Nephron progenitor cell (in vitro differentiated cells): ENCODE results near the gene RDH16.
"Not testable (repeated sequence)": the region's sequence is repeated elsewhere in the genome, so short reads cannot be mapped to it uniquely, and the experiment has no call there.

ENCODE experiments used
- DNase-seq: peaks from one replicate; pipeline ENCODE4 v3.0.0; 2021
- H3K27ac Mint-ChIP-seq: 2 replicates; pipeline ENCODE4 v1.8.0; 2021; ENCODE audit warnings: mild to moderate bottlenecking, moderate library complexity, mixed read lengths
- H3K27me3 Mint-ChIP-seq: 2 replicates; pipeline ENCODE4 v1.8.0; 2021; ENCODE audit warnings: mild to moderate bottlenecking, low read depth, mixed read lengths; ENCODE audit not compliant: poor library complexity
- H3K36me3 Mint-ChIP-seq: 2 replicates; pipeline ENCODE4 v1.8.0; 2021; ENCODE audit warnings: low read depth, mixed read lengths
- H3K4me1 Mint-ChIP-seq: 2 replicates; pipeline ENCODE4 v1.8.0; 2021; ENCODE audit warnings: mixed read lengths
- H3K4me3 Mint-ChIP-seq: 2 replicates; pipeline ENCODE4 v1.8.0; 2021; ENCODE audit warnings: mild to moderate bottlenecking, moderate library complexity, mixed read lengths
- H3K9me3 Mint-ChIP-seq: 2 replicates; pipeline ENCODE4 v1.8.0; 2021; ENCODE audit warnings: mild to moderate bottlenecking, moderate library complexity, mixed read lengths
- TF ChIP-seq, protein P1 (sequence below): fragments of 200-600 bp; sonication (generic); IDR thresholded peaks from 2 replicates; pipeline ENCODE4 v1.5.0; 2021; ENCODE audit warnings: antibody characterized with exemption

Gene RDH16

GRCh38 chr12:56947633-56948456 is 9.6 kb downstream of the RDH16 start:
- Mint-ChIP-seq H3K27me3 (peaks cover 31% of the 10 kb centered on the region), H3K4me3 (no peak overlapping the region), H3K36me3 (no peaks in the 10 kb centered on the region), H3K27ac (no peak overlapping the region), H3K4me1 (no peaks in the 10 kb centered on the region), H3K9me3 (peaks cover 47% of the 10 kb centered on the region)
- TF ChIP-seq, protein P1, sequence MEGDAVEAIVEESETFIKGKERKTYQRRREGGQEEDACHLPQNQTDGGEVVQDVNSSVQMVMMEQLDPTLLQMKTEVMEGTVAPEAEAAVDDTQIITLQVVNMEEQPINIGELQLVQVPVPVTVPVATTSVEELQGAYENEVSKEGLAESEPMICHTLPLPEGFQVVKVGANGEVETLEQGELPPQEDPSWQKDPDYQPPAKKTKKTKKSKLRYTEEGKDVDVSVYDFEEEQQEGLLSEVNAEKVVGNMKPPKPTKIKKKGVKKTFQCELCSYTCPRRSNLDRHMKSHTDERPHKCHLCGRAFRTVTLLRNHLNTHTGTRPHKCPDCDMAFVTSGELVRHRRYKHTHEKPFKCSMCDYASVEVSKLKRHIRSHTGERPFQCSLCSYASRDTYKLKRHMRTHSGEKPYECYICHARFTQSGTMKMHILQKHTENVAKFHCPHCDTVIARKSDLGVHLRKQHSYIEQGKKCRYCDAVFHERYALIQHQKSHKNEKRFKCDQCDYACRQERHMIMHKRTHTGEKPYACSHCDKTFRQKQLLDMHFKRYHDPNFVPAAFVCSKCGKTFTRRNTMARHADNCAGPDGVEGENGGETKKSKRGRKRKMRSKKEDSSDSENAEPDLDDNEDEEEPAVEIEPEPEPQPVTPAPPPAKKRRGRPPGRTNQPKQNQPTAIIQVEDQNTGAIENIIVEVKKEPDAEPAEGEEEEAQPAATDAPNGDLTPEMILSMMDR, result no peak
- no peak for DNase-seq

DNA sequence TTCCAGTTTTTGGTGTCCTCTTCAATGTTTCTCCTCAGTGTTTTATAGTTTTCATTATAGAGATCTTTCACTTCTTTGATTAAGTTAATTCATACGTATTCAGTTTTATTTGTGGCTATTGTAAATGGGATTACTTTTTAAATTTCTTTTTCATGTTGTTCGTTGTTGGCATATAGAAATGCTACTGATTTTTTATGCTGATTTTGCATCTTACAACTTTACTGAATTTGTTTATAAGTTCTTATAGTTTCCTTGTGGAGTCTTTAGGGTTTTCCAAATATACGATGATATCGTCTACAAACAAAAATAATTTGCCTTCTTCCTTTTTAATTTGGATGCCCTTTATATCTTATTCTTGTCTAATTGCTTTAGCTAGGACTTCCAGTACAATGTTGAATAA is 13.5 kb downstream of the RDH16 start:
- DNase-seq, result no peak
- Mint-ChIP-seq H3K9me3 (peaks cover 51% of the 10 kb centered on the region), H3K4me1 (no peaks in the 10 kb centered on the region), H3K4me3 (no peak overlapping the region), H3K27me3 (peaks cover 35% of the 10 kb centered on the region), H3K27ac (no peak overlapping the region), H3K36me3 (no peaks in the 10 kb centered on the region)
- TF ChIP-seq, protein P1, result no peak

- not testable (repeated sequence) for H3K4me3 Mint-ChIP-seq, H3K27ac Mint-ChIP-seq, H3K4me1 Mint-ChIP-seq, H3K36me3 Mint-ChIP-seq, DNase-seq
- peaks cover 51% of the 10 kb centered on the region for H3K9me3 Mint-ChIP-seq
- peaks cover 31% of the 10 kb centered on the region for H3K27me3 Mint-ChIP-seq
Measured at GRCh38 chr12:56943374-56943773, 14.0 kb downstream of the RDH16 start.

DNA sequence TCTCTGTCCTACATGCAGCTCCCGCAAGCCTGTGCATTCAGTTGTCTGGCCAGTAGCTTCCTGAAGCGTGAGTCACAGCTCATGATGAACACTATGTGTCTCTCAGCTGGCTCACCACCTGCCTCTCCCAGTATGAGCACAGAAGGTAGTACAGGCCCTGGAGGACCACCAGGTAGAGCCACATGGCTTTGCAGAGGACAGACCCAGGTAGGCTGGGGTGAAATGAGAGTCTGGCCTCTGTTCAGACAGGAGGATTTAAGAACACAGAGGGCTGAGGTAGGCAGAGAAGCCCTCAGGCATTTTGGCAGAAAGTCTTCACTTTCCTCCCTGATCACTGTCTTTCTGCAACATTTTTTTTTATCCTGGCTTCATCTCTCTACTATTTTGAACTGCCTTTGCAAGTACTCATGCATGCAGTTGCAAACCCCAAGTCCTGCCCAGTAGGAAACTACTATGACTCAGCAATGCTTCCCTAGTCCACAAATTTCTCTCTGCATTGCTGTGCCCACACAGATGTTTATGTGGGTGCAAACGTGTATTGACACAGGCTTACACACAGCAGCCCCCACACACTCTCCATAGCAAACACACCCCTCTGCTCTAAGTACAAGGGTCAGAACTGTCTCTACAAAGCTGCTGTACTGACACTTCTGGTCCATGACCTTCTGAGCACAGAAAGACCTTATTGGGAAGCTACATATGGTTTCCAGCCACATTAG is 15.9 kb downstream of the RDH16 start:
- TF ChIP-seq, protein P1, result no peak
- no peak overlapping the region for H3K4me3 Mint-ChIP-seq
- no peaks in the 10 kb centered on the region for H3K4me1 Mint-ChIP-seq
- no peaks in the 10 kb centered on the region for H3K36me3 Mint-ChIP-seq
- H3K27ac Mint-ChIP-seq, result no peak overlapping the region
- DNase-seq, result no peak
- H3K27me3 Mint-ChIP-seq, result peaks cover 38% of the 10 kb centered on the region
- H3K9me3 Mint-ChIP-seq, result peaks cover 37% of the 10 kb centered on the region

- not testable (repeated sequence) for H3K4me3 Mint-ChIP-seq, H3K27ac Mint-ChIP-seq, H3K36me3 Mint-ChIP-seq, H3K4me1 Mint-ChIP-seq, DNase-seq
- Mint-ChIP-seq H3K9me3 (peaks cover 32% of the 10 kb centered on the region), H3K27me3 (peaks cover 40% of the 10 kb centered on the region)
Measured at GRCh38 chr12:56940942-56941298, 16.5 kb downstream of the RDH16 start.

DNA sequence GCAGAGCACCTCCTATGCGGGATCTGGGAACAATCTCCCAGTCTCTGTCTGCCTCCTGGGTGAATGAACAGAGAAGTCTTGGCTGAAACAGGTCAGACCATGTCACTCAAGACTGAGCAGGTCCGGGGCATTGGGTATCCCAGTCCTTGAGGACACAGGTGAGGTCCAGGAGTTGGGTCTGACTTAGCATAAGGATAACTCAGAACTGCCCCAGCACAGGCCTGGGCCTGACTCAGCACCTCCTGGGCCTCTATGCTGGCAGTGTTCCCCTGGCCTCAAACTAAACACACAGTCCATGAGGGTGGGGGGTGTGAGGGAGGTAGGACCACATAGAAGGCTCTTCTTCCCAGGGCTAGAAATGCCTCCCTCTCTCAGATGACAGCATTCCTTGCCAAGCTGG is 21.7 kb downstream of the RDH16 start:
- no peak overlapping the region for H3K4me3 Mint-ChIP-seq
- DNase-seq, result no peak
- peaks cover 23% of the 10 kb centered on the region for H3K4me1 Mint-ChIP-seq
- H3K27ac Mint-ChIP-seq, result no peak overlapping the region
- TF ChIP-seq, protein P1, result no peak
- H3K36me3 Mint-ChIP-seq, result no peaks in the 10 kb centered on the region
- no peaks in the 10 kb centered on the region for H3K9me3 Mint-ChIP-seq
- peaks cover 25% of the 10 kb centered on the region for H3K27me3 Mint-ChIP-seq

- no peaks in the 10 kb centered on the region for H3K9me3 Mint-ChIP-seq
- no peak for DNase-seq
- H3K4me1 Mint-ChIP-seq, result peaks cover 26% of the 10 kb centered on the region
- H3K27me3 Mint-ChIP-seq, result peaks cover 25% of the 10 kb centered on the region
- no peaks in the 10 kb centered on the region for H3K36me3 Mint-ChIP-seq
- no peak overlapping the region for H3K27ac Mint-ChIP-seq
- TF ChIP-seq, protein P1, result no peak
- no peak overlapping the region for H3K4me3 Mint-ChIP-seq
Measured at GRCh38 chr12:56935157-56935556, 22.3 kb downstream of the RDH16 start.
